Right lobe of liver (tissue), 4 donors: ENCODE measurements around the gene BCLAF1.

ENCODE experiments used
- POLR2A ChIP-seq: fragments of 450-650 bp; IDR thresholded peaks from one replicate; pipeline ENCODE4 v1.6.1; 2017; ENCODE audit warnings: antibody characterized with exemption, mild to moderate bottlenecking
- TF ChIP-seq, protein P1 (sequence below), 4 donors: fragments of 200-600 bp in 3 of 4; fragments of 450-650 bp in 1 of 4; IDR thresholded peaks; one replicate each; pipeline versions ENCODE4 v1.5.1 to v1.8.0; 2016 to 2022; ENCODE audit warnings: antibody characterized with exemption in 4 of 4, mild to moderate bottlenecking in 2 of 4
- donor health status: DM: no; HTN: no; CAD: no.
- donor health status: DM: no; HTN: no; CAD: no.
- donor health status: DM: no; HTN: yes; CAD: no.

DNA sequence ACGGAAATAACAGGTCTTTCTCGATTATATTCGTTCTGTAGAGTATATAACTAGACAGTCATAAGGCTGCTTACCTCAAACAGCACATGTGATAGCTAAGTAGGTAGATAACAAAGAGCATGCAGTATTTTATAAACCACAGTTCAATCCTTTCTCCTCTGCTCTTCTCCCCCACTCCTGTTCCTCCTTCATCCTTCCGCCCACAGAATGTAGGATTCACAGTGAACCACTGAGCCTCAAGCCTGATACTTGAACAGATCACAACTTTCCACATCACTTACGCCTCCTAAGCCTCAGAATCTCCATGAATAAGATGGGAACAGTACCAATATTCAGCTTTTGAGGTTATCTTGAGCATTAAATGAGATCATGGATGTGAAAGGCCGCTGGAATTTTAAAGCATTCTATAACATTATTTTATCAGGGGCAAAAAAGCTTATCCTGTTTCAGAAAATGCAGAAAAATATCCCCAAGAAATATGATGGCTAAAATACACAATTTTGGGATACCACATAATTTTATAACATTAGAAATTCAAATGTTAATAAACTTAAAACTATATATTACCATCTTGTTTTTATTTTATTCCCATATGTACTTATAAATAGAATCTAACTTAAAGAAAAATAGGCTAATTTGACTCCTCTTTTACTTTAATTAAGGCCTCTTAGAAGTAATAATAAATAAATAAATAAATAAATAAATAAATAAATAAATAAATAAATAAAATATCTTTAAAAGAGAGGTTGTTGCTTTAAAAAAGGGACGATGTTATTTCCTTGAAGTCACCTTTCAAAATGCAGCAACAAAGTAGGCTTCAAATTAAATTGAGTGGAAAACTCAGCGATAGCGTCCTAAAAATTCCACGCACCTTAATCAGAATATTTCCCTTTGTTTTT lies 72.9 kb downstream of the BCLAF1 start:
- TF ChIP-seq, protein P1, sequence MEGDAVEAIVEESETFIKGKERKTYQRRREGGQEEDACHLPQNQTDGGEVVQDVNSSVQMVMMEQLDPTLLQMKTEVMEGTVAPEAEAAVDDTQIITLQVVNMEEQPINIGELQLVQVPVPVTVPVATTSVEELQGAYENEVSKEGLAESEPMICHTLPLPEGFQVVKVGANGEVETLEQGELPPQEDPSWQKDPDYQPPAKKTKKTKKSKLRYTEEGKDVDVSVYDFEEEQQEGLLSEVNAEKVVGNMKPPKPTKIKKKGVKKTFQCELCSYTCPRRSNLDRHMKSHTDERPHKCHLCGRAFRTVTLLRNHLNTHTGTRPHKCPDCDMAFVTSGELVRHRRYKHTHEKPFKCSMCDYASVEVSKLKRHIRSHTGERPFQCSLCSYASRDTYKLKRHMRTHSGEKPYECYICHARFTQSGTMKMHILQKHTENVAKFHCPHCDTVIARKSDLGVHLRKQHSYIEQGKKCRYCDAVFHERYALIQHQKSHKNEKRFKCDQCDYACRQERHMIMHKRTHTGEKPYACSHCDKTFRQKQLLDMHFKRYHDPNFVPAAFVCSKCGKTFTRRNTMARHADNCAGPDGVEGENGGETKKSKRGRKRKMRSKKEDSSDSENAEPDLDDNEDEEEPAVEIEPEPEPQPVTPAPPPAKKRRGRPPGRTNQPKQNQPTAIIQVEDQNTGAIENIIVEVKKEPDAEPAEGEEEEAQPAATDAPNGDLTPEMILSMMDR (IDR thresholded peaks at IDR 0.05), result no peak
- TF ChIP-seq POLR2A, result no peak
